Central memory CD8-positive, alpha-beta T cell (primary cell): ENCODE results near the gene ANKRD60.

Experiments
- ATAC-seq: fragments of 150-1000 bp; cut with Tn5 transposase; replicated peaks from 2 replicates; pipeline ENCODE4 v1.10.0; 2022; ENCODE audit warnings: mild to moderate bottlenecking, moderate FRiP score, moderate number of reproducible peaks; ENCODE audit not compliant: poor library complexity, severe bottlenecking; ENCODE audit errors: extremely low read depth
- DNase-seq, 2 donors: peaks; one replicate each; pipeline ENCODE4 v3.0.0; 2021; ENCODE audit warnings: low spot score in 2 of 2
- H3K27ac Mint-ChIP-seq: one replicate; pipeline ENCODE4 v1.8.0; 2022; ENCODE audit warnings: low read depth, mild to moderate bottlenecking, moderate library complexity, mixed read lengths
- H3K27me3 Mint-ChIP-seq: one replicate; pipeline ENCODE4 v1.8.0; 2022; ENCODE audit warnings: mixed read lengths
- H3K36me3 Mint-ChIP-seq: one replicate; pipeline ENCODE4 v1.8.0; 2022; ENCODE audit warnings: mild to moderate bottlenecking, moderate library complexity, mixed read lengths; ENCODE audit not compliant: insufficient read depth
- H3K4me1 Mint-ChIP-seq: one replicate; pipeline ENCODE4 v1.8.0; 2022; ENCODE audit warnings: mixed read lengths
- H3K4me3 Mint-ChIP-seq: one replicate; pipeline ENCODE4 v1.8.0; 2022; ENCODE audit warnings: mild to moderate bottlenecking, moderate library complexity, mixed read lengths
- H3K9me3 Mint-ChIP-seq: one replicate; pipeline ENCODE4 v1.8.0; 2022; ENCODE audit warnings: mixed read lengths

Gene ANKRD60

GRCh38 chr20:58240471-58240870 lies 12.0 kb upstream of the ANKRD60 start:
- H3K36me3 Mint-ChIP-seq: peaks cover 13% of the 10 kb centered on the region

DNA sequence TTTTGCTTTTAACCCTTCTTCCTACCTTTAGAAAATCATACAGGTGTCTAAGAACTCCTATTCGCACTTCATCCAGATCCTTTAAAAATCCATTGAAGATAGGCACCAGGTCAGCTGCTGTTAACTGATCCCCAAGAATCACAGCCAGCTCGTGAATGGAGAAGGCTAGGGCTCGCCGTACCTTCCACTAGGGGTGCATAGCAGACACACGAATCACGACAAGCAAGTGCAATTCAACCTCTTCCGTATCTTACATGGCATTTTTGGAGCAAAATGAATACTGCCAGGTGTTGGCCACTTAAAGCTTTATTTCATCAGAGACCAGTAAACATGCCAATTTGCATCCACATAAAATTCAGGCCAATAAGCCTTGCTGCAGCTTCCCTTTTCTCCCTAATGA lies 10.8 kb upstream of the ANKRD60 start:
- no peak overlapping the region for H3K4me3 Mint-ChIP-seq
- no peaks in the 10 kb centered on the region for H3K9me3 Mint-ChIP-seq
- H3K27ac Mint-ChIP-seq: no peak overlapping the region
- no peaks in the 10 kb centered on the region for H3K4me1 Mint-ChIP-seq
- peaks cover 4% of the 10 kb centered on the region for H3K36me3 Mint-ChIP-seq
- ATAC-seq: no peak
- H3K27me3 Mint-ChIP-seq: no peaks in the 10 kb centered on the region
- DNase-seq: no peak

More at GRCh38 chr20:58240471-58240870, 12.0 kb upstream of the ANKRD60 start:
- DNase-seq (no peak), ATAC-seq (no peak)
- H3K4me3 Mint-ChIP-seq: no peak overlapping the region
- H3K9me3 Mint-ChIP-seq: no peaks in the 10 kb centered on the region
- H3K27ac Mint-ChIP-seq: no peak overlapping the region
- no peaks in the 10 kb centered on the region for H3K4me1 Mint-ChIP-seq
- H3K27me3 Mint-ChIP-seq: no peaks in the 10 kb centered on the region

DNA sequence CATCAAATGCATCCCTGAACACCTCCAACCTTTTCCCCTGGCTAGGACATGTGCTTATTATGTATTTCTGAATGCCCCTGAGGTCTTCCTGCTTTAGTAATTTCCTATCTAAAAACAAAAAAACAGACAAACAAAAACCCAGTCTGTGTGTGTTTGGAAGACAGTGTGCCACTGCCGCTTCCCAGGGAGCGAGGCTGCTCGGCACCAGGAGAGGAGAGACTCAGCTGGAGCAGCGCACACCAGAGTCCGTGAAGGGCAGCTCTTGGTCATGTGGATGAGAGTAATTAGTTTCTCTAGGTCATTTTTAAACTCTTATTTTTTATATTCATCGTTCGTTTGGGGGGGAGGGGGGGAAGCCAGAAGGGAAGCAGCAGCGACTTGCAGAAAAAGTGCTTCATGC lies 10.0 kb upstream of the ANKRD60 start:
- peaks cover 2% of the 10 kb centered on the region for H3K36me3 Mint-ChIP-seq
- ATAC-seq (no peak), DNase-seq (no peak)
- H3K27me3 Mint-ChIP-seq: no peaks in the 10 kb centered on the region
- no peaks in the 10 kb centered on the region for H3K4me1 Mint-ChIP-seq
- no peak overlapping the region for H3K4me3 Mint-ChIP-seq
- H3K9me3 Mint-ChIP-seq: no peaks in the 10 kb centered on the region
- H3K27ac Mint-ChIP-seq: no peak overlapping the region

DNA sequence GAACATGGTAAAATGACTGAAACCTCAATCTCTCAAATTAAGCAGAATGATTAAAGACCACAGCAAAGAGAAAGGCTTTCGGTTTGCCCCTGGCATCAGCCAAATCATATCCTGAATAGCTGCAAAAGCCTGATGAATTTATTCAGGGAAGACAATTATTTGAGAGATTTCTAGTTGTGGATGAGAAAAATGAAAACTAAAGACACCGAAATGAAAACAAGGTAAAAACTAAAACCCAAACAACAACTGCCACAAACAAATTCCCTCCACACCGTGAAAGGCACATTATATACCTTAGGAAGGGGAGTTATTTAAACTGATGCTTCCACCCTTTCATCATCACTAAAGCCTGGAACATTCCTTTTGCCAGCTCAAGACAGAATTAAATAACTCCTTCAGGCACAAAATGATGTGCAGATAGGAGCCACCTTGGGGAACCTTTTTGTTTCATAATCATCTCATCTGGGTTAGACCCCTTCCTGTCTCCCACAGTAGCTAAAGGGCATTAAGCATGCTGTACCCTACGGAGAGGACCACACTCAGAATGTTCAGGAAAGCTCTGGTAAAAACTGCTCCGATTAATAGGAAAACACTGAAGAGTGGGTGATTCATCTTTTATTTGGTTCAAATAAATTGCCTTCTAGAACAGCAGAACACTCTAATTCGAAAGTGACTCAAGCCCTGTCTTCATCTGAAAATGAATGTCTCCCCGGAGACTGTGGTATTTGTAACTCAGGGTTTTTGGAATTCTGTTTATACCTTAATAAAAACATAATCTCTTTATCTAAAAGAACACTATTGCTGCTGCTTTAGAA lies 9.1 kb upstream of the ANKRD60 start:
- no peak for DNase-seq
- H3K9me3 Mint-ChIP-seq: no peaks in the 10 kb centered on the region
- no peaks in the 10 kb centered on the region for H3K27me3 Mint-ChIP-seq
- peak overlapping the region; percentile 75 for H3K27ac Mint-ChIP-seq
- H3K4me1 Mint-ChIP-seq: no peaks in the 10 kb centered on the region
- ATAC-seq: no peak
- peak overlapping the region; percentile 75 for H3K4me3 Mint-ChIP-seq
- peaks cover 2% of the 10 kb centered on the region for H3K36me3 Mint-ChIP-seq

GRCh38 chr20:58236612-58237317 lies 8.3 kb upstream of the ANKRD60 start:
- H3K27me3 Mint-ChIP-seq: no peaks in the 10 kb centered on the region
- H3K4me1 Mint-ChIP-seq: no peaks in the 10 kb centered on the region
- DNase-seq: peak; percentile 76 to 83
- H3K27ac Mint-ChIP-seq: peak overlapping the region; percentile 75
- H3K36me3 Mint-ChIP-seq: peaks cover 2% of the 10 kb centered on the region
- H3K9me3 Mint-ChIP-seq: no peaks in the 10 kb centered on the region
- peak; percentile 91 for ATAC-seq
- H3K4me3 Mint-ChIP-seq: peak overlapping the region; percentile 75

DNA sequence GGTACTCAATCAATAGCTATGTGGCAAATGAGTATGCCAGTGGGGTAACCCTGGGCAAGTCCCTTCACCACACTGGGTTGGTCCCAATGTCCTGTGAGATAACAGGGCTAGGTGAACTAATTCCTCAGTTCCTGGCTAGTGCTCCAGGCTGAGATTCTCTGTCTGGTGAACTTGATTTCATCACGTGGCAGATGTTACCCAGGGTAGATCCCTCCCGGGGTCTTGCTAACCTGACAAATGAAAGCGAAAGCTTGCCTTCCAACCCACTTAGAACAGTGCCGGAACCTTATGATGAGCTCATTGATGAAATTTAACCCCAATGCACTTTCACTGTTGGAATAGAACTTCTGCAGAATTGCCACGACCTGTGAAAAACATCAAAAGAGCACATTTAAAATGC lies 6.6 kb upstream of the ANKRD60 start:
- no peak overlapping the region for H3K27ac Mint-ChIP-seq
- DNase-seq: no peak

DNA sequence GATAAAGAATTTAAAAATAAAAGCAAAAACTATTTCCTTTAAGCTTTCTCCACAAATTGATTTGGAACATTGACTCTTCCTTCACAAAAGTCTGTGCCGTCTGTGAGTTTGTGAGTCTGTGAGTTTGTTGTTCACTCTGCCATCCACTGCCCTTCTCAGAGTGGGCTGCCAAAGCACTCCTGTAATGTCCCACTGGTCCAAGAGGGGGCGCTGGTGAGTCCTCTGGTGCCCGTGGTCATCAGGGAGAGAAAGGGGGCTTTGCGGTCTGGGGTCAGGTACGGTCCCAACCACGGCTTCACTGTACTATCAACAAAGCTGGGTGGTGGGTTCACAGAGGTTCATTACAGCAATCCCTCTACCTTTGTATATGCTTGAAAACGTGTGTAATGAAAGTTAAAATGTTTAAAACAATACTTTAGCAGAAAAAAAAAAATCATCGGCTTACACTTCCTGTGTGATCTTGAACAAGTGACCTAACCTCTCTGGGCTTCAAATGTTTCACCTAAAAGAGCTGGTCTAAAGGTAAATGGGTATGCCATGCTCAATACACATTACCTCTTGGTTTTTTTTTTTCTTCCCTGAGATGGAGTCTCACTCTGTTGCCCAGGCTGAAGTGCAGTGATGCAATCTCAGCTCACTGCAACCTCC lies 5.6 kb upstream of the ANKRD60 start:
- ATAC-seq (no peak), DNase-seq (peak in 1 of 2 donors; percentile 33)
- H3K27ac Mint-ChIP-seq: no peak overlapping the region
- H3K9me3 Mint-ChIP-seq: no peaks in the 10 kb centered on the region
- H3K27me3 Mint-ChIP-seq: peaks cover 16% of the 10 kb centered on the region
- H3K4me1 Mint-ChIP-seq: peaks cover under 1% of the 10 kb centered on the region
- H3K4me3 Mint-ChIP-seq: no peak overlapping the region
- peaks cover 2% of the 10 kb centered on the region for H3K36me3 Mint-ChIP-seq

More for the DNA sequence above, 6.6 kb upstream of the ANKRD60 start:
- Mint-ChIP-seq H3K4me3 (no peak overlapping the region), H3K9me3 (no peaks in the 10 kb centered on the region), H3K27me3 (peaks cover 6% of the 10 kb centered on the region), H3K36me3 (peaks cover 2% of the 10 kb centered on the region), H3K4me1 (no peaks in the 10 kb centered on the region)
- ATAC-seq: no peak

DNA sequence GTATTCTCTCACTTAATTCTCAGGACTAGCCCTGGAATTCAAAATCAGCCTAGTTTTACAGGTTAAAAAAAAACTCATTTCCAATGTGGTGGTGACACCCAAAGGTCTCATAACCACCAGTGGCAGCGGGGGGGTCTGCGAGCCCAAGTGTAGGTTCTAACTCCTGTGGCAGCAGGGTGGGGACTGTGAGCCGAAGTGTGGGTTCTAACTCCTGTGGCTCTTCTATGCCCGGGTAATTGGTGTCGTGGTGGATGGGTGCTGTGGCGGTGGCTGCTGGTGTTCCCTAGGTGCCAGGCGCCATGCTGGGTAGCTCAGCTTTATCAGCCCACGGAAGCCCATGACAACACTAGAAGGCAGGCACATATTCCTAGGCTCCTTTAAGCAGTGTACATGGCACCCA lies 4.9 kb upstream of the ANKRD60 start:
- Mint-ChIP-seq H3K9me3 (no peaks in the 10 kb centered on the region), H3K4me3 (no peak overlapping the region), H3K36me3 (peaks cover 2% of the 10 kb centered on the region), H3K27me3 (peaks cover 20% of the 10 kb centered on the region), H3K4me1 (peaks cover 5% of the 10 kb centered on the region), H3K27ac (no peak overlapping the region)
- DNase-seq (no peak), ATAC-seq (no peak)

GRCh38 chr20:58231683-58232082 lies 3.2 kb upstream of the ANKRD60 start:
- Mint-ChIP-seq H3K4me3 (no peak overlapping the region), H3K27ac (no peak overlapping the region), H3K4me1 (peaks cover 5% of the 10 kb centered on the region), H3K27me3 (peaks cover 36% of the 10 kb centered on the region), H3K9me3 (no peaks in the 10 kb centered on the region), H3K36me3 (peaks cover 2% of the 10 kb centered on the region)
- DNase-seq (no peak), ATAC-seq (no peak)

DNA sequence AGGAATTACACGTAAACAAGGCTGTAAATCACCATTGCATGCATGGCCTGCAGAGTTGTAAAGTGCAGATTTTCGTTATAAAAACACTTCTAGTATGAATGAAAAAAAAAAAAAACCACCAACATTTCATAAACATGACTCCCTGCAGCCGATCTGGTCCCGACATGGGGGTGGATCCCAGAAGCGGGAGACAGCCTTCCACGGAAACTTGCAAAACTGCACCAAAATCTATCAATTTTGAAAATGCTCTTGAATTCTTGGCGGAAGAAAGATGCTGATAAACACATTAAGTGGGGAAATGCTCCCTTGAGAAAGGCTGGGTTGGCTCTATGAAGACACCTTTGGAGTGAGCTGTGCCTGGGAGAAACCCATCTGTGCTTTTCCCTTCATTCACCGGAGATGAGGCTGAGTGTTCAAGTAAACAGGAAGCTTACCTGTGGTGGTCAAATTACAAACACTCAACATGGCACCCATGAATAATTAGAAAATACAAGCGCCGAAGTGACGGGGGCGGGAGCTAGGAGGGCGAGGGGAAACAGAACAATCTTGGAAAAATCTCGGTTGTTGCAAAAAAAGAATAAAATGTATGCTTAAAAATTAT lies 845 bp upstream of the ANKRD60 start:
- H3K27ac Mint-ChIP-seq: no peak overlapping the region
- DNase-seq (no peak), ATAC-seq (no peak)
- no peaks in the 10 kb centered on the region for H3K36me3 Mint-ChIP-seq
- peaks cover 5% of the 10 kb centered on the region for H3K4me1 Mint-ChIP-seq
- peaks cover 60% of the 10 kb centered on the region for H3K27me3 Mint-ChIP-seq
- no peaks in the 10 kb centered on the region for H3K9me3 Mint-ChIP-seq
- no peak overlapping the region for H3K4me3 Mint-ChIP-seq

- Mint-ChIP-seq H3K27me3 (peaks cover 72% of the 10 kb centered on the region), H3K27ac (no peak overlapping the region), H3K36me3 (no peaks in the 10 kb centered on the region), H3K9me3 (no peaks in the 10 kb centered on the region), H3K4me3 (no peak overlapping the region), H3K4me1 (peaks cover 5% of the 10 kb centered on the region)
- DNase-seq (no peak), ATAC-seq (peak; percentile 11)
Measured at GRCh38 chr20:58228103-58228483, 360 bp downstream of the ANKRD60 start.

- peaks cover 5% of the 10 kb centered on the region for H3K4me1 Mint-ChIP-seq
- no peak overlapping the region for H3K4me3 Mint-ChIP-seq
- ATAC-seq: no peak
- no peaks in the 10 kb centered on the region for H3K9me3 Mint-ChIP-seq
- H3K36me3 Mint-ChIP-seq: no peaks in the 10 kb centered on the region
- no peak overlapping the region for H3K27ac Mint-ChIP-seq
- H3K27me3 Mint-ChIP-seq: peaks cover 77% of the 10 kb centered on the region
- no peak for DNase-seq
Measured at GRCh38 chr20:58227391-58228102, 906 bp downstream of the ANKRD60 start.
